NCI-H1417 (cell line): ENCODE measurements around the gene AZGP1.
"Not testable (repeated sequence)": the region's sequence is repeated elsewhere in the genome, so short reads cannot be mapped to it uniquely, and the experiment has no call there.

ENCODE experiments used
- DNase-seq, 3 experiments: peaks; one replicate each; lab custom pipeline; 2025; lab: John Stamatoyannopoulos, UW

Gene AZGP1

GRCh38 chr7:99952649-99953048 lies 23.2 kb downstream of the AZGP1 start:
- DNase-seq: not testable (repeated sequence)

DNA sequence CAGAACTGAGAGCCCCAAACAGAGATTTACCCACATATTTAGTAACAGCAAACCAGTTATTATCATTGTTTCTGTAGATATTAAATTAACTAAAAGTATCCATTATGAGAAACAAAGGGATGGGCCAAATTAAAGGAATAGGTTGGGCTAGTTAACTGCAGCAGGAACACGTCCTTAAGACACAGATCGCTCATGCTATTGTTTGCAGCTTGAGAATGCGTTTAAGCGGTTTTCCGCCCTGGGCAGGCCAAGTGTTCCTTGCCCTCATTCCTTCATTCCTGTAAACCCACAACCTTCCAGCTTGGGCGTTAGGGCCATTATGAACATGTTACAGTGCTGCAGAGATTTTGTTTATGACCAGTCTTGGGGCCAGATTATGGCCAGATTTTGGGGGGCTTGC lies 25.0 kb downstream of the AZGP1 start:
- DNase-seq: not testable (repeated sequence)

GRCh38 chr7:99949645-99950228 lies 26.1 kb downstream of the AZGP1 start:
- peak in 1 of 3 experiments; percentile 24 for DNase-seq

DNA sequence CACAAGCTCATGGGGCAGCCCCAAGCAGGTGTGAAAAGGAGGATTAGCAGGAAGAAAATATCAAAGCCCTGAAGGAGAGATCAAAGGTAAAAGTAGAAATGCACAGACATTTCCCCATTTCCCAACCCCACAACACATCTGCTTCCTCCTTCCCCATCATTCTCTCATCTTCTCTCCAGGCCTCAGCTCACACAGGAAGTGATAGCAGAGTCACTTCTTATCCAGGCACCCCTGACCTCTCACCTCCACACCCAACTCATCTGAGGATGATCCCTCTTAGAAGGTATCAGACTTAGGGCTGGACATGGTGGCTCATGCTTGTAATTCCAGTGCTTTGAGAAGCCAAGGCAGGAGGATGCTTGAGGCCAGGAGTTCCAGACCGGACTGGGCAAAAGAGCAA lies 28.2 kb downstream of the AZGP1 start:
- no peak for DNase-seq

GRCh38 chr7:99944497-99945070 lies 31.2 kb downstream of the AZGP1 start:
- DNase-seq: no peak

- DNase-seq: peak in 2 of 3 experiments; percentile 11 to 22
Measured at GRCh38 chr7:99943641-99944496, 32.0 kb downstream of the AZGP1 start.

- DNase-seq: no peak
Measured at GRCh38 chr7:99938296-99938695, 37.5 kb downstream of the AZGP1 start.

GRCh38 chr7:99935009-99935408 lies 40.8 kb downstream of the AZGP1 start:
- not testable (repeated sequence) for DNase-seq

DNA sequence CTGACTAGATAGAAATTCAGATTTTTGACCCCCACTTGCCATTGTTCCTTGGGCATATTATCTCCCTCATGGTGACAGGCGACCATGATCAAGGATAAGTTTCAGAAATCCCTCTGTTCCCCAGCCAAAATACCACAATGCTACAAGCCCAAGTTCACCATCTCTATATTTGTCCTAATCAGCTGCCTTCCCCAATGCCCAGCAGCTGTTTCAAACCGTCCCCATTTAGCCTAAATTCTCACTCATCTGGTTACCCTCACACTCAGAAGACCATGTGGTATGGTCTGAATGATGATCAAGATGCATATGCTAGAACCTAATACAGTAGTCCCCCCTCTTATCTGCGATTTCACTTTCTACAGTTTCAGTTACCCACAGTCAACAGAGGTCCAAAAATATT lies 45.5 kb downstream of the AZGP1 start:
- no peak for DNase-seq

DNA sequence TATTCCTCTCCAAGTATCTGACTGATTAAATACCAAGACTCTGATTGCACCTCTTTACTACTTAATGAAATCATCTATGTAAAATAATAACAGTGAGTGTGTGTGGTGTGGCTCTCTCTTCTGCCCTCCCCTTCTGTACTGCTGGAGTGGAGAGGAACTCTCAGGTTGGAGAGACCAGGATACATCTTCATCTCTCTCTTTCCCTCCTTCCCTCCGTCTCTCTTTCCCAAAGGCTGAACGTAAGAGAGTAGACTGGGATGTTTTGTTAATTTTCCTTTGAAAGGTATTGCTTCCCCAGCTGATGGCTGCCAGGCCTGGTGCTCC lies 46.1 kb downstream of the AZGP1 start:
- DNase-seq: no peak

GRCh38 chr7:99928994-99929729 lies 46.7 kb downstream of the AZGP1 start, which contains the start of gene GJC3:
GJC3 (minus strand) TSS chr7:99929620; CDS start chr7:99929620, 0 bp downstream.
- peak in 2 of 3 experiments; percentile 66 to 85 for DNase-seq

DNA sequence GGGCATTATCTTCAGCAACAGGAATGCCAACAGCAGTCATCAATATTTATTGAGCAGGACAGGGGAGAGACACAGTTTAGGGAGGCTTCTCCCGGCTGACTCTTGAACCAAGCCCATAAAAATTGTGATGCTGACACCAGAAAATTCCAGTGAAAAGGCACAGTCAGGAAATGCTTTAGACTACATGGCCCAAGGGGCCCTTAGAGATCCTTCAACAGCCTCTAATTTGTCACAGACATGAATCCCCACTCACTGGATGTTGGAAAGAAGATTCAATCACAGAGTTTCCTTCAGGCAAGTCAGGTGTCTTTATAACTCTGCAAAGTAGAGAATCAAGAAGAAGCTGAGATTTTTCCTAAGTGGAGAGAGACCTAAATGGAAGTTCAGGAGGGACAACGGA lies 47.6 kb downstream of the AZGP1 start:
- DNase-seq: no peak

DNA sequence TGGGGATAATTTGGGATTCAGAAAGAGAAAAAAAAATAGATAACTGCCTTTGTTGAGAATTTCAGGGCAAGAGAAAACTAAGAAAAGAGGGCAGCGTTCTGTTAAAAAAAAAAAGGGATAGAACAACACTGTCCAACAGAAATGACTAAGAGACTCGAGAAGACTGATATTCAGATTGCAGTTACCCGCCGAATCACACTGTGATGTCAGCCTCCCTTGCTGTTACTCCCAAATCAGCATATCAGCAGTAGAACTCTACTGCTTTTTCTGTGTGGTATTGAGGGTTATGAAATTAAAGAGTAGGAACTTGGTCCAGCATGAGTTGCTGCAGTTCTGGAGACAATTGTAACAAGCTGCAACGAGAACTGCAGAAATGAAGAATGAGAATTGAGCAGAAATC lies 48.3 kb downstream of the AZGP1 start:
- no peak for DNase-seq

DNA sequence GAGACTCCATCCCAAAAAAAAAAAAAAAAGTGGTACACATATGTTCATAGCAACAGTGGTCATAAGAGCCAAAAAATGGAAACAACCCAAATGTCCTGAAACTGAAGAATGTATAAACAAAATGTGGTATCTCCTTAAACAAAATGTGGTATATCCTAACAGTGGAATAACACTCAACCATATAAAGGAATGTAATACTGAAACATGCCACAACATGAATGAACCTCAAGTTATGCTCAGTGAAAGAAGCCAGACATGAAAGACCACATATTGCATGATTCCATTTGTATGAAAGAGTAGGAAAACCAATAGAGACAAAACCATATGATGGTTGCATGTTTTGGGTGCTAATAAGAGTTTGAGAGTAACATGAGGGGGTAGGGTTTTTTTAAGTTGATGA lies 49.5 kb downstream of the AZGP1 start:
- no peak for DNase-seq

DNA sequence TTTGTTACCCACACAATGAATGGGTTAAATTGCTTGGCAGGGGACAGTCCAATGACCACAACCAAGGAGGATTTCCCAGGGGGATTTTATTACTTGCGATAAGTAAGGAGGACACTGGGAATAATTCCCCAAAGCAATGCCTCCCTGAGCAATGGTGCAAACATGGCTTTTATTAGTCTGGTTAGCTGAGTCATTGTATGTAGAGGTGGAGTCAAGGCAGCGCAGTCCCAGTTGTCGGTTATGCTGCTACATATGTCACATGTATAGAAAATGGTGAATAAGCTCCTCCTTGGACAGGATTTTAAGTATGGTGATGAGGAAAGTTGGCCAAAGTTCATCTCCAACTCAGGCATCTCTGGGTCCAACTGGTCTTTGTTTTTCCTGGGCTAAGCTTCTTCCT lies 52.6 kb downstream of the AZGP1 start:
- no peak for DNase-seq

DNA sequence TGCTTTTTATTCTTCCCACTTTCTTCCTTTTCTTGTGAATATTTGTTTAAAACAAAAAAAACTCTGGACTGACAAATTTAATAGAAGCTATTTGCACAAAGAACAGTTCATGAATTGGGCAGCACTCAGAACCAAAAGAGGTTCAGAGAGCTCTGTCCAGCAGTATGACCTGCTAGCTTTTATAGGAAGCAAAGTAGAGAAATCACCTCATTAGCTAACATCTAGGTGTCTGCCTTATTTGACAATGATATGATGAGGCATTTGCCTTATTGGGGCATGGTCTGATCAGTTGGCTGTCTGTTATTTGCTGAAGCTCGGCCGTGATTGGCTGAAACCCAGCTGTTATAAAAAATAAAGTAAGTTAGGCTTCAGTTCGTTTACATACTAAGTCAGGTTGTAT lies 55.7 kb downstream of the AZGP1 start:
- DNase-seq: peak in 1 of 3 experiments; percentile 51

GRCh38 chr7:99919814-99920112 lies 56.1 kb downstream of the AZGP1 start:
- no peak for DNase-seq

- DNase-seq: peak; percentile 56 to 96 (median 92)
Measured at GRCh38 chr7:99918959-99919813, 56.6 kb downstream of the AZGP1 start, which contains the start of gene TRIM4. TRIM4 (minus strand) TSS chr7:99919530; CDS start chr7:99919401, 129 bp downstream.
